Mesenchymal stem cell (in vitro differentiated cells and primary cell): Measurements from ENCODE around the gene NPTXR.
A peak's percentile ranks its signal among the peaks of the same experiment; 100 is the strongest.

Experiments used
- DNase-seq: peaks from one replicate; pipeline ENCODE4 v3.0.0-alpha.2; 2013
- H2AFZ ChIP-seq: one replicate; pipeline ENCODE4 v1.6.1; 2013; ENCODE audit warnings: low read depth, mild to moderate bottlenecking, control low read depth, inconsistent platforms, low read length, moderate library complexity
- H2AK5ac ChIP-seq: 2 replicates; pipeline ENCODE4 v1.6.1; 2013; ENCODE audit warnings: low read length, moderate library complexity, mild to moderate bottlenecking, inconsistent platforms; ENCODE audit not compliant: severe bottlenecking
- H2BK120ac ChIP-seq: one replicate; pipeline ENCODE4 v1.6.1; 2013; ENCODE audit warnings: low read depth, mild to moderate bottlenecking, inconsistent platforms, low read length, moderate library complexity
- H2BK12ac ChIP-seq, 2 experiments: one replicate each; pipeline ENCODE4 v1.6.1; 2013; ENCODE audit warnings: inconsistent platforms in 2 of 2, low read length in 2 of 2, mild to moderate bottlenecking in 2 of 2, moderate library complexity in 2 of 2, control low read depth in 1 of 2
- H2BK15ac ChIP-seq: one replicate; pipeline ENCODE4 v1.6.1; 2013; ENCODE audit warnings: mild to moderate bottlenecking, low read depth, inconsistent platforms; ENCODE audit not compliant: poor library complexity, severe bottlenecking
- H2BK5ac ChIP-seq: 2 replicates; pipeline ENCODE4 v1.6.1; 2013; ENCODE audit warnings: low read depth, mild to moderate bottlenecking, low read length, control low read depth, inconsistent platforms; ENCODE audit not compliant: poor library complexity, severe bottlenecking
- H3K14ac ChIP-seq, 2 experiments: one replicate each; pipeline ENCODE4 v1.6.1; 2013; ENCODE audit warnings: inconsistent platforms in 2 of 2, low read length in 2 of 2, control low read depth in 1 of 2, mild to moderate bottlenecking in 1 of 2, moderate library complexity in 1 of 2
- H3K18ac ChIP-seq, 2 experiments: one replicate each; pipeline ENCODE4 v1.6.1; 2013; ENCODE audit warnings: inconsistent platforms in 2 of 2, low read length in 2 of 2, control low read depth in 1 of 2, low read depth in 1 of 2, mild to moderate bottlenecking in 1 of 2
- H3K23ac ChIP-seq, 2 experiments: one replicate each; pipeline ENCODE4 v1.6.1; 2013; ENCODE audit warnings: inconsistent platforms in 2 of 2, low read length in 2 of 2, mild to moderate bottlenecking in 2 of 2, moderate library complexity in 2 of 2, control low read depth in 1 of 2
- H3K27ac ChIP-seq: 2 replicates; pipeline ENCODE4 v1.5.1; 2013; ENCODE audit warnings: mild to moderate bottlenecking, moderate library complexity, low read length, control low read depth, inconsistent platforms; ENCODE audit not compliant: poor library complexity, severe bottlenecking
- H3K27me3 ChIP-seq, 2 experiments: 2 replicates each; pipeline versions ENCODE4 v1.6.1 to v1.7.0; 2013; ENCODE audit warnings: low read length in 2 of 2, mild to moderate bottlenecking in 2 of 2, moderate library complexity in 2 of 2, control low read depth in 1 of 2, inconsistent platforms in 1 of 2; ENCODE audit not compliant: control insufficient read depth in 1 of 2, insufficient read depth in 1 of 2
- H3K36me3 ChIP-seq, 2 experiments: 2 replicates each; pipeline versions ENCODE4 v1.6.1 to v1.7.0; 2013; ENCODE audit warnings: low read length in 2 of 2, control low read depth in 1 of 2, inconsistent platforms in 1 of 2, low read depth in 1 of 2, mild to moderate bottlenecking in 1 of 2; ENCODE audit not compliant: insufficient read depth in 2 of 2, control insufficient read depth in 1 of 2
- H3K4ac ChIP-seq, 2 experiments: one replicate each; pipeline ENCODE4 v1.6.1; 2013; ENCODE audit warnings: inconsistent platforms in 2 of 2, low read length in 2 of 2, mild to moderate bottlenecking in 2 of 2, moderate library complexity in 2 of 2, control low read depth in 1 of 2, low read depth in 1 of 2
- H3K4me1 ChIP-seq: 2 replicates; pipeline ENCODE4 v1.6.1; 2013; ENCODE audit warnings: low read depth, low read length, control low read depth; ENCODE audit not compliant: control insufficient read depth, insufficient read depth
- H3K4me2 ChIP-seq: 2 replicates; pipeline ENCODE4 v1.6.1; 2013; ENCODE audit warnings: low read length, mild to moderate bottlenecking, inconsistent platforms; ENCODE audit not compliant: poor library complexity, severe bottlenecking
- H3K4me3 ChIP-seq, 2 experiments: 2 replicates each; pipeline versions ENCODE4 v1.5.1 to v1.7.0; 2013; ENCODE audit warnings: low read length in 2 of 2, mild to moderate bottlenecking in 2 of 2, control low read depth in 1 of 2, low read depth in 1 of 2; ENCODE audit not compliant: insufficient read depth in 1 of 2
- H3K79me1 ChIP-seq: replicated peaks from 2 replicates; pipeline ENCODE4 v1.6.1; 2013; ENCODE audit warnings: mild to moderate bottlenecking, control low read depth, low read length, inconsistent platforms; ENCODE audit not compliant: poor library complexity, severe bottlenecking
- H3K9ac ChIP-seq: 2 replicates; pipeline ENCODE4 v1.7.0; 2013; ENCODE audit warnings: mild to moderate bottlenecking, low read length, moderate library complexity
- H3K9me3 ChIP-seq: 2 replicates; pipeline ENCODE4 v1.7.0; 2013; ENCODE audit warnings: mild to moderate bottlenecking, low read length; ENCODE audit not compliant: control insufficient read depth
- H4K8ac ChIP-seq: one replicate; pipeline ENCODE4 v1.6.1; 2013; ENCODE audit warnings: inconsistent platforms, mild to moderate bottlenecking, low read length, moderate library complexity
- H4K91ac ChIP-seq: one replicate; pipeline ENCODE4 v1.6.1; 2013; ENCODE audit warnings: mild to moderate bottlenecking, low read length, inconsistent platforms
- WGBS: methylation state at CpG from one replicate; pipeline ENCODE4 v1.1.7; 2013; ENCODE audit warnings: mixed read lengths; 5-methylcytosine and 5-hydroxymethylcytosine counted together

NPTXR gene

DNA sequence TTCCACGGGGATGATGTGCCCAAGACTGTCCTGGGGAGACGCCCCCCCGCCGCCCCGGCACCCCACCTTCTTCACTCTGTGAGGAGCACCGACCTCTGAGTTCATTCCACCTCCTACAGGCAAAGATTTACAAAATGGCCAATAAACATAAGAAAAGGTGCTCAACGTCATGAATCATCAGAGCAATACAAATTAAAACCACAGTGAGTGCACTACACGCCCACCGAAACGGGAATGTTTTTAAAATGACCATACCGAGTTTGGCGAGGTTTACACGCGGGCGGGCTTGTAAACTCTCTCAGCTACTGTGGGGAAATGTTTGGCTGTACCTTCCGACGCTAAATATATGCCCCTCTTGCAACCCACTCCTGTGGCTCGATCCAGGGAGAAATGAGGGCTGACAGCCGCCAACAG is 7.9 kb downstream of the NPTXR start:
- H3K4ac ChIP-seq: no peak overlapping the region
- H3K23ac ChIP-seq: no peak overlapping the region
- no peak overlapping the region for H3K4me2 ChIP-seq
- no peak overlapping the region for H3K9ac ChIP-seq
- no peak overlapping the region for H2BK15ac ChIP-seq
- no peak overlapping the region for H2AK5ac ChIP-seq
- no peak overlapping the region for H3K14ac ChIP-seq
- no peak overlapping the region for H3K4me3 ChIP-seq
- 39% methylated on average over 19 of the region's 19 CpGs for WGBS
- H3K36me3 ChIP-seq: no peaks in the 10 kb centered on the region
- H3K27me3 ChIP-seq: peaks cover 13 to 45% of the 10 kb centered on the region in 2 experiments
- H4K91ac ChIP-seq: no peak overlapping the region
- peak; percentile 7 for DNase-seq
- H3K4me1 ChIP-seq: peaks cover 12% of the 10 kb centered on the region
- H3K9me3 ChIP-seq: no peaks in the 10 kb centered on the region
- no peak overlapping the region for H2BK12ac ChIP-seq
- H2AFZ ChIP-seq: no peak overlapping the region
- H3K27ac ChIP-seq: no peak overlapping the region
- no peak overlapping the region for H2BK5ac ChIP-seq
- no peak overlapping the region for H4K8ac ChIP-seq
- no peak overlapping the region for H2BK120ac ChIP-seq
- no peak overlapping the region for H3K18ac ChIP-seq
- H3K79me1 ChIP-seq: no peaks in the 10 kb centered on the region

DNA sequence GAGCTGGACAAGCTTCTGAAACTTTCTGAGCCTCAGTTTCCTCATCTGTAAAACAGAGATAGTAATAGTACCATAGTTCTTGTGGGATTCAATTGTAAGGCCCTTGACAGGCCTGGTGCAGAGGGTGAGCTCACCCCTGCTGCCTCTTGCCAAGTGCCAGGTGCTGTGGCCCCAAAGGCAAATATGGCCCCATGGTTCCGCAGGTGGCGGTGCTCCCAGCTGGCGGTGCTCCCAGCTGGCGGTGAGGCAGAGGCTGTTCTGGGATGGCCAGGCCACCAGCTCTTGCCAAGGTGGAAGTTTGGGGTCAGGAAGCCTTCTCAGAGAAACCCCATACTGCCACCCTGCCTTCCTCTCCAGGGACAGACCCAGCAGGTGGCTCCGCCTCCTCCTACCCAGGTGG is 8.8 kb downstream of the NPTXR start:
- Histone ChIP-seq H3K4me2 (no peak overlapping the region), H3K4me1 (peaks cover 15% of the 10 kb centered on the region), H3K27ac (no peak overlapping the region), H3K23ac (no peak overlapping the region), H3K4me3 (no peak overlapping the region), H4K8ac (no peak overlapping the region), H4K91ac (no peak overlapping the region), H2AFZ (no peak overlapping the region), H2BK15ac (no peak overlapping the region), H3K18ac (no peak overlapping the region), H3K14ac (no peak overlapping the region), H2AK5ac (no peak overlapping the region), H2BK5ac (no peak overlapping the region), H2BK120ac (no peak overlapping the region), H3K36me3 (no peaks in the 10 kb centered on the region), H3K79me1 (no peaks in the 10 kb centered on the region), H3K9me3 (no peaks in the 10 kb centered on the region), H3K4ac (no peak overlapping the region), H3K9ac (no peak overlapping the region), H3K27me3 (peaks cover 6 to 36% of the 10 kb centered on the region in 2 experiments), H2BK12ac (no peak overlapping the region)
- 98% methylated on average over 5 of the region's 5 CpGs for WGBS
- no peak for DNase-seq

DNA sequence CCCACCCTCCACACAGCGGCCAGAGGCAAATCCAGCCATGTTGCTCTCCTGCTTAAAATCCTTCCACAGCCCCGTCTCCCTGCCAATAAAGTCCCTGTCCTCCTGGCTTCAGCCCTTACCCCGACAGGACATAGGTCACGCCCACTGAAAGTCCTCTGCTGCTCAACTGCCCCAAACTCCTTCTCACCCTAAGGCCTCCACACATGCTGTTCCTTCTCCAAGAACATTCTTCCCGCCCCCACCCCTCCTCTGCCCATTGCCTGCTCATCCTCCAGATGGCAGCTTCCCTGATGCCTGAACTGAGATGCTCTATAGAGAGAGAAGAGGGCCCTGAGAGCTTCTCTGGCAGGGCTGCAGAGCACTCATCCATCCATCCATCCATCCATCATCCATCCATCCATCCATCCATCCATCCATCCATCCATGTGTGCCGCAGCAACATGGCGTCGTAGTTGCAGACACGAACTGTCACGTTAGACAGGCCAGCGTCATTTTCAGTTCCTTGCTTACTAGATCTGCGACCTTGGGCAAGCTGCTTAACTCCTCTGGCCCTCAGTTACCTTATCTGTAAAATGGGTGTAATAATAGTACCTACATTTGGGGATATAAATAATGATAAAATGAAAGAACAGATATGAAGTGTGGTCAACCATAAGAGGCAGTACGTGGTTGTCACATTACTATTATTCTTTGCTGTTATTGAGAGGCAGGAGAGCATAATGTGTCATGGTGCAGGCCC is 9.4 kb downstream of the NPTXR start:
- Histone ChIP-seq H3K36me3 (no peaks in the 10 kb centered on the region), H2BK12ac (no peak overlapping the region), H3K4me3 (no peak overlapping the region), H2AFZ (no peak overlapping the region), H3K9me3 (no peaks in the 10 kb centered on the region), H2BK15ac (no peak overlapping the region), H3K4me1 (peaks cover 21% of the 10 kb centered on the region), H3K27me3 (peaks cover 6 to 30% of the 10 kb centered on the region in 2 experiments), H3K27ac (no peak overlapping the region), H3K18ac (no peak overlapping the region), H3K9ac (no peak overlapping the region), H2AK5ac (no peak overlapping the region), H4K91ac (no peak overlapping the region), H3K79me1 (no peaks in the 10 kb centered on the region), H3K23ac (no peak overlapping the region), H3K4ac (no peak overlapping the region), H3K14ac (no peak overlapping the region), H2BK5ac (no peak overlapping the region), H4K8ac (no peak overlapping the region), H3K4me2 (no peak overlapping the region), H2BK120ac (no peak overlapping the region)
- 84% methylated on average over 13 of the region's 13 CpGs for WGBS
- no peak for DNase-seq

- H3K4me3 ChIP-seq: no peak overlapping the region
- no peak overlapping the region for H4K8ac ChIP-seq
- H3K18ac ChIP-seq: no peak overlapping the region
- H4K91ac ChIP-seq: no peak overlapping the region
- no peak overlapping the region for H2BK120ac ChIP-seq
- H3K9me3 ChIP-seq: no peaks in the 10 kb centered on the region
- 93% methylated on average over 3 of the region's 3 CpGs for WGBS
- no peak overlapping the region for H3K27ac ChIP-seq
- peaks cover 0 to 1% of the 10 kb centered on the region in 2 experiments for H3K36me3 ChIP-seq
- H3K79me1 ChIP-seq: no peaks in the 10 kb centered on the region
- H2AK5ac ChIP-seq: no peak overlapping the region
- H3K23ac ChIP-seq: no peak overlapping the region
- no peak overlapping the region for H3K9ac ChIP-seq
- peak overlapping the region in 1 of 2 experiments; percentile 5 for H3K14ac ChIP-seq
- H2AFZ ChIP-seq: no peak overlapping the region
- DNase-seq: no peak
- H3K4ac ChIP-seq: no peak overlapping the region
- no peak overlapping the region for H2BK5ac ChIP-seq
- H2BK15ac ChIP-seq: no peak overlapping the region
- peaks cover 12 to 27% of the 10 kb centered on the region in 2 experiments for H3K27me3 ChIP-seq
- H2BK12ac ChIP-seq: no peak overlapping the region
- no peak overlapping the region for H3K4me2 ChIP-seq
- peaks cover 24% of the 10 kb centered on the region for H3K4me1 ChIP-seq
These were observed 10.8 kb downstream of the NPTXR start for GRCh38 chr22:38833061-38833460.
